Measurements from ENCODE around the gene STK24. TPM values are rescaled to one million over a fixed set of nuclear protein-coding genes. Genes with fewer than 3 reads are reported as not detected.

STK24 gene
- polyA plus RNA-seq, 2 of the 4 experiments (the other 2 are of a cell fraction), result 46.1 to 55.6 TPM

DNA sequence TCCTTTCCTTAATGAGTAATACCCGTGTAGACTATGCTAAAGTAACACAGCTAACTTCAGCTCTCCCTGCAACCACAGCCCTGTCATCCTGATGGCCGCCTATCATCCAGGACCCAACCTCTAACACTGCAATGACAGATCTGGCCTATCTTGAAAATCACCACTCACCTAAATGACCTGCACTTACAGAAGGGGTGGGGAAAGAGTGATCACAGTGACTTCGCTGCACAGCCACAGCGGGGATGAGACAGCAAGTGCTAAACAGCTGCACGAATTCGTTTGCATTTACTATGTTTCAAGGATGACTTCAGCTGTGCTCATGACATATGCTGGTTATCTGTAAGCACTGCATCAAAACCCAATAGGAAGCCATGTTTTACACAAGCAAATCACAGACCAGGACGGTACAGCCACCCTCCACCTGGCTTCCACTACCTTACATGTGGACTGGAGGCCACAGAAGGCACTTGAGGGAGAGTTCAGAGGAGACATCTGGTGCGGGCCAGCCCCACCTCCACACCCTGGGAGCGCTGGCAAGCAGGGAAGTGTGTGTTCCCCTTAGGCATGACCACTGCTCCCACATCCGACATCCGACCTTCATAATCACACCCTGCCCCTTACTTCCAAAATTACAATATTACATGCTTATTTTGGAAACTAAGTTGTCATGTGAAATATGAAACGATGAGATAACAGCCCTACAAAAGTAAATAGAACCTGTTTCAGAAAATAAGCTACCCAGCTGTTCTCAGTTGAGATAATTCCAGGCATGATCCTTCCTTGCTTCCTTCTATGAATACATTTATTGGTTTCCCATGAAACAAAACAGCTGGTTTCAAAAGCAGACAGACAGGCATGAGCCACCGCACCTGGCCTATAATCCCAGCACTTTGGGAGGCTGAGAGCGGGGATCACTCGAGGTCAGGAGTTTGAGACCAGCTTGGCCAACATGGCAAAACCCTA lies 95.7 kb downstream of the STK24 start (continued):
- TF ChIP-seq, protein P1, sequence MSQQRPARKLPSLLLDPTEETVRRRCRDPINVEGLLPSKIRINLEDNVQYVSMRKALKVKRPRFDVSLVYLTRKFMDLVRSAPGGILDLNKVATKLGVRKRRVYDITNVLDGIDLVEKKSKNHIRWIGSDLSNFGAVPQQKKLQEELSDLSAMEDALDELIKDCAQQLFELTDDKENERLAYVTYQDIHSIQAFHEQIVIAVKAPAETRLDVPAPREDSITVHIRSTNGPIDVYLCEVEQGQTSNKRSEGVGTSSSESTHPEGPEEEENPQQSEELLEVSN (IDR thresholded peaks at IDR 0.05; ENCODE audit: borderline replicate concordance, low read depth), result no peak
- TF ChIP-seq CEBPB (IDR thresholded peaks at IDR 0.05) (no peak), JUN (IDR thresholded peaks at IDR 0.05) (no peak)

DNA sequence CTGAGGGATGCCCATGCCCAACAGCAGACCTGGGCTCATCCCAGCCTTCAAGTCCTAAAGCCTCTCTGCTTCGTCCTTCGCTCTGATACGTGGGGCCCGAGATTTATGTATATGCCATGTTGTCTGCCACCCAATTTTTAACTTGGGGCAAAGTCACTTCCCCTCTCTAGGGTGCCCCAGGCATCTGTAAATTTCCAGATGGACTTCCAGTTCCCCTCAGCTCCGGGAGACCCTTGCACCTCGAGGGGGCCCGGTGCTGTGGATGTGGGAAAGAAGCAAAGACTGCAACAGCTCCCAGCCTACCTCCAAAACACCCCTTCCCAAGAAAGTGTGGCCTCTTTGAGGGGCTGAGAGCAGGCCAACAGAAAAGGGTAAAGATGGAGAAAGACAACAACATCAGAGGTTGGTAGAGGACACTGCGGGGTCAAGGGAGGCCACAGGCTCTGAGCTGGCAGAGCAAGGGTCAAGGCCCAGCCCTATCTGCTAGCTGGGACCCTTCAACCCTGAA lies 97.4 kb downstream of the STK24 start:
- Histone ChIP-seq H3K4me2 (no peak overlapping the region), H3K9me3 (no peaks in the 10 kb centered on the region), H3K4me1 (peaks cover 42% of the 10 kb centered on the region), H3K27ac (no peak overlapping the region), H3K4me3 (no peak overlapping the region)
- POLR2A ChIA-PET, result no interaction called here
- ATAC-seq (no peak), DNase-seq (ENCODE audit: low read depth in 1 of 2, low spot score in 1 of 2) (no peak), FAIRE-seq (no peak)
- CTCF ChIA-PET, result interaction anchor here (1.2 to 3.7 kb wide), 3 partner anchors 13 to 174 kb away, joined by 3 to 15 read pairs (median 7); no protein-coding TSS in a partner anchor
- TF ChIP-seq RNF2 (IDR thresholded peaks at IDR 0.05; ENCODE audit: borderline replicate concordance, low read depth) (no peak), JUNB (IDR thresholded peaks at IDR 0.05) (no peak), CBX2 (IDR thresholded peaks at IDR 0.05; ENCODE audit: borderline replicate concordance, low read depth) (no peak), TFCP2L1 (CRISPR knock-in tag; IDR thresholded peaks at IDR 0.05) (no peak)
- WGBS (ENCODE audit: missing lambda C conversion rate), result 96% methylated on average over 8 of the region's 8 CpGs

DNA sequence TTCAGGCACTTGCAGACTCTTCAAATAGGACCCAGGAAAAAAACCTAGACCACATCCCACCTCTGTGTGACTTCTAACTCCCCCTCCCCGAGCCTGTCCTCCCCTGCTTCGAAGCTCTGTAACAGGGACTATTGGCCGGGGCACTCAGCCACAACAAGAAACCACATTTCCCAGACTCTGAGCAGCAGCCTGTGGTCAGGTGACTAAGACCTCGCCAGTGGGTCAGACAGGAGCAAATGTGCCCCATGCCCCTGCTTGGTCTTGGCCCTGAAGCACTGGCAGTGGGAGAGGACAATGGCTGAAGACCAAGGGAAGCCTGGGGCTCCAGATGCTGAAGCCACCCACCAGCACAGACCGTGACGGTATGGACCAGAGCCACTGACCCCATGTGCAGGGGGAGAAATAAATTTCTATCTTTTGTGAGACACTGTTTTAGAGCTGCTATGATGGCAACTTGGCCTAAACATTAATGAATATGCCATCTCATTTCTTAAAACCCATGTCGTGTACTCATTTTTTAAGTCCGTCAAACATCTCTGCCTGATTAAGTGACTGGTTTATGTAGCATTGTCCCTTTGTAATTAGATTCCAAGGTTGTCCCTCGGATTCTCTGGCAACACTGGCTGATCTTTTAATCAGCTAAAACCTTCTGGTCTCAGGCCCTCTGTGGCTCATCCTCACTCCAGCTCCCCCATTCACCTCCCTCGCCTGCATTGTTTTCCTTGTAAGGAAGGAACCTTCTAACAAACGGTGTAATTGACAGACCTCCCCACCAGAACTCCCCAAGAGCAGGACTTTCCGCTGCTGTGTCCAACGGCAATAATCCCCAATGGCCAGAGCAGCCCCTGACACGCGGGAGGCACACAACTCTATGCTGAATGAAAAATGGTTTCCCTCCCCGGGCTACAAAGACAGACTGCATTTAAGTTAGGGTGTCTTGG lies 98.4 kb downstream of the STK24 start:
- WGBS (ENCODE audit: missing lambda C conversion rate), result 95% methylated on average over 15 of the region's 16 CpGs
- TF ChIP-seq, protein P2, sequence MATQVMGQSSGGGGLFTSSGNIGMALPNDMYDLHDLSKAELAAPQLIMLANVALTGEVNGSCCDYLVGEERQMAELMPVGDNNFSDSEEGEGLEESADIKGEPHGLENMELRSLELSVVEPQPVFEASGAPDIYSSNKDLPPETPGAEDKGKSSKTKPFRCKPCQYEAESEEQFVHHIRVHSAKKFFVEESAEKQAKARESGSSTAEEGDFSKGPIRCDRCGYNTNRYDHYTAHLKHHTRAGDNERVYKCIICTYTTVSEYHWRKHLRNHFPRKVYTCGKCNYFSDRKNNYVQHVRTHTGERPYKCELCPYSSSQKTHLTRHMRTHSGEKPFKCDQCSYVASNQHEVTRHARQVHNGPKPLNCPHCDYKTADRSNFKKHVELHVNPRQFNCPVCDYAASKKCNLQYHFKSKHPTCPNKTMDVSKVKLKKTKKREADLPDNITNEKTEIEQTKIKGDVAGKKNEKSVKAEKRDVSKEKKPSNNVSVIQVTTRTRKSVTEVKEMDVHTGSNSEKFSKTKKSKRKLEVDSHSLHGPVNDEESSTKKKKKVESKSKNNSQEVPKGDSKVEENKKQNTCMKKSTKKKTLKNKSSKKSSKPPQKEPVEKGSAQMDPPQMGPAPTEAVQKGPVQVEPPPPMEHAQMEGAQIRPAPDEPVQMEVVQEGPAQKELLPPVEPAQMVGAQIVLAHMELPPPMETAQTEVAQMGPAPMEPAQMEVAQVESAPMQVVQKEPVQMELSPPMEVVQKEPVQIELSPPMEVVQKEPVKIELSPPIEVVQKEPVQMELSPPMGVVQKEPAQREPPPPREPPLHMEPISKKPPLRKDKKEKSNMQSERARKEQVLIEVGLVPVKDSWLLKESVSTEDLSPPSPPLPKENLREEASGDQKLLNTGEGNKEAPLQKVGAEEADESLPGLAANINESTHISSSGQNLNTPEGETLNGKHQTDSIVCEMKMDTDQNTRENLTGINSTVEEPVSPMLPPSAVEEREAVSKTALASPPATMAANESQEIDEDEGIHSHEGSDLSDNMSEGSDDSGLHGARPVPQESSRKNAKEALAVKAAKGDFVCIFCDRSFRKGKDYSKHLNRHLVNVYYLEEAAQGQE (IDR thresholded peaks at IDR 0.05), result no peak
- 0 out of 6 replicates have a peak overlapping the region, but pooled peaks of 1 of the 2 experiments have one; percentile 32 for H3K27ac ChIP-seq
- H3K4me2 ChIP-seq, result no peak overlapping the region
- ATAC-seq (no peak), FAIRE-seq (no peak), DNase-seq (ENCODE audit: low read depth in 1 of 2, low spot score in 1 of 2) (no peak)
- H3K4me1 ChIP-seq, result peaks cover 35% of the 10 kb centered on the region
- ChIA-PET CTCF (interaction anchor here (1.2 to 3.7 kb wide), 6 partner anchors 12 to 175 kb away, joined by 3 to 15 read pairs (median 4); no protein-coding TSS in a partner anchor), POLR2A (no interaction called here)
- H3K9me3 ChIP-seq, result no peaks in the 10 kb centered on the region
- no peak overlapping the region for H3K4me3 ChIP-seq

DNA sequence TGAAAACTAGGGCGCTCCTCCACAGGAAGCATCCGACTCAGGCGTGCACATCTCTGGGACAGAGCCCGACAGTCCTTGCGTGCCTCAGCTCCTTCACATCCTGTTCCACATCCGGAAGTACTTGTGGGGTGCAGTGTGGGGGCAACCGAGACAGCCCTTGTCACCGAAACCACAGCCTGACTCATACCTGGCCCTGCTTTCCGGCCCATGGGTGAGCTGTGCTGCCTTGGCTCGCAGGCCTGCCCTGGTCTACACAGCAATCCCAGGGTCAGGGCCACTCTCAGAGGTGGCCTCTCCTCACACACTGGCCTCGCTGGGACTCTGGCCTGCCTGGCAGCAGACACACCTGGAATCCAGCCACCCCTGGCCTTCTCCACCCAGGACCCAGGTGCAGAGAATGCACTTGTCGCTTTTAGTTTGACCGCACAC lies 100.4 kb downstream of the STK24 start:
- Histone ChIP-seq H3K4me3 (no peak overlapping the region), H3K27ac (peak overlapping the region in 1 of 2 experiments; percentile 42; a peak in 3 of 6 replicates), H3K9me3 (no peaks in the 10 kb centered on the region), H3K4me1 (peaks cover 16% of the 10 kb centered on the region; the same call in 2 of the 3 replicates), H3K4me2 (no peak overlapping the region)
- DNase-seq (ENCODE audit: low read depth in 1 of 2, low spot score in 1 of 2), result no peak
- POLR2A ChIA-PET, result no interaction called here
- FAIRE-seq, result no peak
- WGBS (ENCODE audit: missing lambda C conversion rate), result 84% methylated on average over 11 of the region's 13 CpGs
- CTCF ChIA-PET, result interaction anchor here (1.0 to 1.8 kb wide), 2 partner anchors 10 to 30 kb away, joined by 3 to 4 read pairs; no protein-coding TSS in a partner anchor
- ATAC-seq, result peak; percentile 16 to 46; a peak in 2 of 6 replicates
- TF ChIP-seq EP300 (IDR thresholded peaks at IDR 0.05) (no peak), NPAS2 (CRISPR knock-in tag; IDR thresholded peaks at IDR 0.05; ENCODE audit: borderline replicate concordance) (no peak), FOSB (CRISPR knock-in tag; IDR thresholded peaks at IDR 0.05) (no peak), ESRRA (IDR thresholded peaks at IDR 0.05; ENCODE audit: borderline replicate concordance, low read length) (no peak), FOXS1 (CRISPR knock-in tag; IDR thresholded peaks at IDR 0.05) (no peak), ZFP36 (IDR thresholded peaks at IDR 0.05; ENCODE audit: borderline replicate concordance, partially characterized antibody) (no peak), MYC (IDR thresholded peaks at IDR 0.05; ENCODE audit: borderline replicate concordance, low read length) (no peak), FOSL2 (IDR thresholded peaks at IDR 0.05) (no peak), FOSL2 (CRISPR knock-in tag; IDR thresholded peaks at IDR 0.05) (no peak), RAD21 (conservative IDR thresholded peaks at IDR 0.05 in 1 of 2, IDR thresholded peaks at IDR 0.05 in 1 of 2) (no peak), CEBPB (IDR thresholded peaks at IDR 0.05) (no peak), MAZ (IDR thresholded peaks at IDR 0.05; ENCODE audit: borderline replicate concordance, low read depth, low read length) (no peak), CHD4 (IDR thresholded peaks at IDR 0.05; ENCODE audit: borderline replicate concordance) (no peak)
- TF ChIP-seq, protein P3, sequence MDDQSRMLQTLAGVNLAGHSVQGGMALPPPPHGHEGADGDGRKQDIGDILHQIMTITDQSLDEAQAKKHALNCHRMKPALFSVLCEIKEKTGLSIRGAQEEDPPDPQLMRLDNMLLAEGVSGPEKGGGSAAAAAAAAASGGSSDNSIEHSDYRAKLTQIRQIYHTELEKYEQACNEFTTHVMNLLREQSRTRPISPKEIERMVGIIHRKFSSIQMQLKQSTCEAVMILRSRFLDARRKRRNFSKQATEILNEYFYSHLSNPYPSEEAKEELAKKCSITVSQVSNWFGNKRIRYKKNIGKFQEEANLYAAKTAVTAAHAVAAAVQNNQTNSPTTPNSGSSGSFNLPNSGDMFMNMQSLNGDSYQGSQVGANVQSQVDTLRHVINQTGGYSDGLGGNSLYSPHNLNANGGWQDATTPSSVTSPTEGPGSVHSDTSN (IDR thresholded peaks at IDR 0.05), result no peak

Data from A549 (cell line).